GM21825 (cell line): ENCODE results near the gene CPOX.
"Not testable (repeated sequence)": the region's sequence is repeated elsewhere in the genome, so short reads cannot be mapped to it uniquely, and the experiment has no call there.

ENCODE experiments used
- ATAC-seq: cut with Tn5 transposase; IDR thresholded peaks from one replicate; pipeline ENCODE4 v1.9.1; 2021; ENCODE audit warnings: mild to moderate bottlenecking, moderate library complexity; ENCODE audit not compliant: unreplicated experiment

CPOX gene

GRCh38 chr3:98564282-98565005 lies 29.0 kb downstream of the CPOX start:
- ATAC-seq = no peak

GRCh38 chr3:98563661-98564281 lies 29.6 kb downstream of the CPOX start:
- ATAC-seq = peak; percentile 58

- peak; percentile 10 for ATAC-seq
Measured at GRCh38 chr3:98561727-98562521, 31.5 kb downstream of the CPOX start.

GRCh38 chr3:98560911-98561310 lies 32.5 kb downstream of the CPOX start:
- no peak for ATAC-seq

GRCh38 chr3:98559769-98560168 lies 33.6 kb downstream of the CPOX start:
- ATAC-seq = not testable (repeated sequence)

GRCh38 chr3:98558100-98558827 lies 35.1 kb downstream of the CPOX start:
- no peak for ATAC-seq

GRCh38 chr3:98557324-98558010 lies 35.9 kb downstream of the CPOX start:
- ATAC-seq = peak; percentile 22

GRCh38 chr3:98556164-98557130 lies 37.0 kb downstream of the CPOX start:
- ATAC-seq = peak; percentile 76

- no peak for ATAC-seq
Measured at GRCh38 chr3:98555025-98555379, 38.4 kb downstream of the CPOX start.

GRCh38 chr3:98554580-98554979 lies 38.8 kb downstream of the CPOX start:
- ATAC-seq = no peak

GRCh38 chr3:98553753-98554152 lies 39.7 kb downstream of the CPOX start:
- no peak for ATAC-seq

GRCh38 chr3:98553021-98553563 lies 40.3 kb downstream of the CPOX start:
- no peak for ATAC-seq

GRCh38 chr3:98552232-98553020 lies 41.0 kb downstream of the CPOX start:
- ATAC-seq = no peak

- no peak for ATAC-seq
Measured at GRCh38 chr3:98551754-98552153, 41.7 kb downstream of the CPOX start.

GRCh38 chr3:98551236-98551635 lies 42.2 kb downstream of the CPOX start:
- no peak for ATAC-seq

- ATAC-seq = no peak
Measured at GRCh38 chr3:98550833-98551232, 42.6 kb downstream of the CPOX start.

- ATAC-seq = no peak
Measured at GRCh38 chr3:98548544-98548943, 44.9 kb downstream of the CPOX start.

- peak; percentile 48 for ATAC-seq
Measured at GRCh38 chr3:98545940-98546339, 47.5 kb downstream of the CPOX start.
